DLD1 (cell line): ENCODE data around the gene ATP12A.

Source experiments
- in situ Hi-C: cut with HindIII; loops from 2 replicates; pipeline ENCODE4 v1.10.0; 2017; ENCODE audit warnings: low sequenced_read_pairs

Gene ATP12A

GRCh38 chr13:24684600-24684998, 4.4 kb downstream of the ATP12A start:
- in situ Hi-C loops = no loop called here

GRCh38 chr13:24685314-24685713, 5.1 kb downstream of the ATP12A start:
- in situ Hi-C loops = no loop called here

GRCh38 chr13:24687611-24688010, 7.4 kb downstream of the ATP12A start:
- in situ Hi-C loops = no loop called here

- in situ Hi-C loops = no loop called here
Measured at GRCh38 chr13:24688111-24688510, 7.9 kb downstream of the ATP12A start.

GRCh38 chr13:24688950-24689349, 8.7 kb downstream of the ATP12A start:
- in situ Hi-C loops = no loop called here

- in situ Hi-C loops = no loop called here
Measured at GRCh38 chr13:24691381-24691780, 11.2 kb downstream of the ATP12A start.

GRCh38 chr13:24692561-24692960, 12.4 kb downstream of the ATP12A start:
- in situ Hi-C loops = no loop called here

GRCh38 chr13:24693862-24694471, 13.8 kb downstream of the ATP12A start:
- in situ Hi-C loops = no loop called here

GRCh38 chr13:24694907-24695306, 14.7 kb downstream of the ATP12A start:
- in situ Hi-C loops = no loop called here

- in situ Hi-C loops = no loop called here
Measured at GRCh38 chr13:24698686-24699085, 18.5 kb downstream of the ATP12A start.

- in situ Hi-C loops = no loop called here
Measured at GRCh38 chr13:24699541-24699940, 19.3 kb downstream of the ATP12A start.

GRCh38 chr13:24700539-24700938, 20.3 kb downstream of the ATP12A start:
- in situ Hi-C loops = no loop called here

- in situ Hi-C loops = no loop called here
Measured at GRCh38 chr13:24706886-24707585, 26.8 kb downstream of the ATP12A start.

GRCh38 chr13:24709186-24709913, 29.1 kb downstream of the ATP12A start:
- in situ Hi-C loops = no loop called here

GRCh38 chr13:24713022-24713421, 32.8 kb downstream of the ATP12A start:
- in situ Hi-C loops = no loop called here

GRCh38 chr13:24716011-24716410, 35.8 kb downstream of the ATP12A start:
- in situ Hi-C loops = no loop called here

- in situ Hi-C loops = no loop called here
Measured at GRCh38 chr13:24716446-24716845, 36.2 kb downstream of the ATP12A start.

GRCh38 chr13:24717217-24717616, 37.0 kb downstream of the ATP12A start:
- in situ Hi-C loops = no loop called here

GRCh38 chr13:24718192-24718965, 38.2 kb downstream of the ATP12A start:
- in situ Hi-C loops = no loop called here

- in situ Hi-C loops = no loop called here
Measured at GRCh38 chr13:24719139-24719538, 38.9 kb downstream of the ATP12A start.

GRCh38 chr13:24723206-24723605, 43.0 kb downstream of the ATP12A start:
- in situ Hi-C loops = no loop called here
